Neural cell (in vitro differentiated cells): ENCODE results near the gene ETV3.

Source experiments
- CTCF ChIP-seq: fragments of 450-650 bp; IDR thresholded peaks from 2 replicates; pipeline ENCODE4 v1.5.1; 2014; ENCODE audit warnings: antibody characterized with exemption, mild to moderate bottlenecking, moderate library complexity; ENCODE audit not compliant: poor library complexity, severe bottlenecking
- EP300 ChIP-seq: fragments of 450-650 bp; conservative IDR thresholded peaks from 2 replicates; pipeline ENCODE4 v1.6.1; 2014; ENCODE audit warnings: antibody characterized with exemption, mild to moderate bottlenecking, moderate library complexity; ENCODE audit not compliant: poor library complexity, severe bottlenecking
- EZH2 ChIP-seq: fragments of 200-600, 300-800 bp; shearing (Covaris generic), sonication (generic); IDR thresholded peaks from 2 replicates; pipeline ENCODE4 v1.6.1; 2014; ENCODE audit warnings: antibody characterized with exemption, low read length, borderline replicate concordance, mild to moderate bottlenecking; ENCODE audit not compliant: insufficient read depth, poor library complexity, severe bottlenecking
- MXI1 ChIP-seq: fragments of 450-650 bp; conservative IDR thresholded peaks from 2 replicates; pipeline ENCODE4 v1.6.1; 2014; ENCODE audit warnings: antibody characterized with exemption, mild to moderate bottlenecking; ENCODE audit not compliant: poor library complexity, severe bottlenecking
- POLR2AphosphoS5 ChIP-seq: IDR thresholded peaks from 2 replicates; pipeline ENCODE4 v1.6.1; 2012
- RAD21 ChIP-seq: fragments of 450-650 bp; conservative IDR thresholded peaks from 2 replicates; pipeline ENCODE4 v1.6.1; 2014; ENCODE audit warnings: antibody characterized with exemption, mild to moderate bottlenecking, moderate library complexity
- REST ChIP-seq: IDR thresholded peaks from 2 replicates; pipeline ENCODE4 v1.6.1; 2012; ENCODE audit warnings: borderline replicate concordance
- SMC3 ChIP-seq: fragments of 450-650 bp; conservative IDR thresholded peaks from 2 replicates; pipeline ENCODE4 v1.6.1; 2014; ENCODE audit warnings: antibody characterized with exemption, mild to moderate bottlenecking, moderate library complexity; ENCODE audit not compliant: poor library complexity
- TAF1 ChIP-seq: IDR thresholded peaks from 2 replicates; pipeline ENCODE4 v1.6.1; 2012; ENCODE audit warnings: low read depth

DNA sequence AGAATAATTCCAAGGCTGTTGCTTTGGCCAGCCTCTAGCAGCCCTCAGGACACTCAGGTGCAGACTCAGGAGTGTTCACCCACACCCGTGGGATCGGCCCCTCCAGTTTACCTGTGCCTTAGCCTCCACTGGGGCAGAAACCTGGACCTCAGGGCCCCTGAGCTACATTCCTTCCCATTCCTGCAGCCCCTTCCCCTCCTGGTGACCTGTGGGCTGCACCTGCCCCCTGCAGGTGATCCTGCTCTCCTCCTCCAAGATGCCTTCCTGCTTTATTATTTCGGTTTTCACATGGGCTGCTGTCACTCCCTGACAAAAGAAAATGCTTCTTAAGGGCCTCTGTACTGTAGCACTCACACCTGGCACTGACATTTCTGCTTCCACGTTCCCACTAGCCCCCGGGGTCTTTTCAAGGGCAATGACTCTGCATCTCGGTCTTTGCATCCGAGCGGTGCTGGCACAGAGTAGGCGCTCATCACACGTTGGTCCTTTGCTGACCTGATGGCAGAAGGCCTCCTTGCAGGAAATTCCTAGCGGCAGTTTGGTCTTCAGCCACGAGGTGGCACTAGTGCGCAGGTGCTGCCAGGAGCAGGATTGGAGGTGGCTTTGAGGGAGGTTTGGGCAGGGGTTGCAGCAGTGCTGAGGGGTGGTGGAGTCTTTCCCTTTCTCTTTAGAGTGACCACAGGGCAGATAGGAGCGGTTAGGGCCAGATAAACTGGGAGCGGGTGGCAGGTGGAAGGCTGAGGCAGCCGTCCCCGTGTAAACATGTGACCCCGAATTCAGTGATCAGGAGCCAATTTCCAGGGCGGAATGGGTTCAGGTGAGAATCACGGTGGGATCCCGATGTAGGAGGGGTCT lies 25.3 kb upstream of the ETV3 start:
- peak; percentile 89 for TF ChIP-seq CTCF
- TF ChIP-seq POLR2AphosphoS5: no peak
- TF ChIP-seq EP300: no peak
- no peak for TF ChIP-seq MXI1
- TF ChIP-seq EZH2: no peak
- peak; percentile 72 for TF ChIP-seq RAD21
- TF ChIP-seq TAF1: no peak
- TF ChIP-seq REST: no peak
- TF ChIP-seq SMC3: peak; percentile 83
